GM21529 (cell line): Measurements from ENCODE around the gene CACNA1C.
"Not testable (repeated sequence)": the region's sequence is repeated elsewhere in the genome, so short reads cannot be mapped to it uniquely, and the experiment has no call there.

ENCODE experiments used
- ATAC-seq: cut with Tn5 transposase; IDR thresholded peaks from one replicate; pipeline ENCODE4 v1.9.1; 2021; ENCODE audit not compliant: unreplicated experiment

Gene CACNA1C

DNA sequence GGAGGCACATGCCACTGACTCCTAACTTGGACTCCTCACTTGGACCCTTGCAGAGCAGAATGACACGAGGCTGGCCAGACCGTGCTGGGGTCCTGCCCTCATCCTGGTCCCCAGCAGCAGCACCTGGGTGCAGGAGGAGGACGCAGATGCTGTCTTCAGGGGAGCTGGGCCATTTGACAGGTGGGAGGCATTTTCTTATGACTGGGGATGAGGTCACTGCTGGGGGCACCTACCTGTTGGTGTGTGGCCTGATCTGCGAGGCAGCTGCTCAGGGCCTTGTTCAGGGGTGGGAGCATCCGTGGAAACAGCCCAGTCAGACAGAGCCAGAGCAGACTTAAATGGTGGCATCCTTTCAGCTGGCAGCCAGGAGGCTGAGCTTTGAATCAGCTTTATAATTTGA lies 57.3 kb downstream of the CACNA1C start:
- ATAC-seq, result no peak

- ATAC-seq, result no peak
Measured at GRCh38 chr12:2110849-2111566, 58.2 kb downstream of the CACNA1C start.

DNA sequence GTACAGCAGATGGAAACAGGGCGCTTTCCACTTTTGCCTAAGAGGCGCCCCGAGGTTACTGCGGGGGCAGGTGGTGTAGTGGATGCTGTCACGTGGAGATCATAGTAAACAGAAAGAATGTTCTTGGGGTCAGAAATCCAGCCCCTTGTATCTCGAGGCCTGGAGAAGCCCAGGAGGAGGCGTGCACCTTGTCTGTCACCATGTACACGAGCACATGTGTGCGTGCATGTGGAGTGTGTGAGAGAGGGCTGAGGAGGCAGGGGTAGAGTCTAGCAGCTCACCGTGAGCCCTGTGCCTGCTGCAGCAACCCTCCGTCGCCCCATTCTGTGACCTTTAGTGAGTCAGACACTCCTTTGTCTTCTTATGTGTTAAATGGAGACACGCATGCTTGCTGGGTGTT lies 59.0 kb downstream of the CACNA1C start:
- ATAC-seq, result no peak

GRCh38 chr12:2112401-2112800 lies 59.6 kb downstream of the CACNA1C start:
- no peak for ATAC-seq

DNA sequence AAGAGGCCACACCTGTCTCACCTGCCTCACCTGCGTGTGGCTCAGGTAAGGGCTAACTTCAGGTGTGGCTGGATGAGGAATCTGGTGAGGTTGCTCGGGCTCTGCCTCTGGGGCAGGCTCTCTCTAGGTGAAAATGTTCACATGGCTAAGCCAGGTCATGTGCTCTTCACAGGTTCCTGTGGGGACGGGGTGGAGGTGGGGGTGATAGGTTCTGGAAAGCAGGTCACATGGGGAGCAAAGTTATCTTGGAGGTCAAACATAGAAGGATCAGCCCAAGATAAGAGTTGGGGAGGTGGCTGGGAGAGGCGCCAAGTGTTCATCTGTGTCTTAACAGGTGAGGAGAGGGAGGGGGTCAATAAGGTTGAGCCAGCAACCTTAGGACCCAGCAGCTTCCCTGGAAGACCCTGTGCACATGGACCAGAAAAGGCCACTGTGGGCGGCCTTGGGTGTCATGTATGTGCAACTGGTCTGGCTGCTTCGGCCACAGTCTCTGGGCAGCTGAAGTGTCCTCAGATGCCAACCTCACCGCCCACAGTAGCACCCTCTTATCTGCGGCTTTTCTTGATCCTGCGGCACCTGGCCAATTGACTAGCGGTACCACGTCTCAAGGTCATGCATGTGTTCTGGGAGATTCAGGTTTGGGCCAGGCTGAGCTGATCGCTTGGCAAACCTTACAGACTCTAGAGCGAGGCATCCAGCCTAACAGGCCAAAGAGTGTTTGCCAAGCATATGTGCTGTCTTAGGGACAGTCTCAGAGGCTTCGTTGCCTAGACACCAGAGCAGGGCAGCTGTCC lies 60.5 kb downstream of the CACNA1C start:
- no peak for ATAC-seq

DNA sequence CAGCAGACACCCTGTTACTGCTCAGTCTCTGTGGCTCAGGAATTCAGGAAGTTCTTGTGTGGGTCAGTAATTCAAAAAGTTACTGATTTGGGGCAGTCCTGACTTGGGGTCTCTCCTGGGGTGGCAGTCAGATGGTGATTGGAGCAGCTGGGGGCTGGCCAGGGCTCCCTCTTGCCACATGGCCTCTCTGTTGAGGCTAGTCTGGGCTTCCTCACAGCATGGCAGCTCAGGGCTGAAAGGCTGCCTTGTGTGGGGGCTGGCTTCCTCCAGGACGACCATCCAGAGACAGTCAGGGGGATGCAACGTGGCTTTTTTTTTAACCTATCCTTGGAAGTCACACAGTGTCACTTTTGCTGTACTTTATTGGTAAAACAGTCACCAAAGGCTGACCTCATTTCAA lies 61.3 kb downstream of the CACNA1C start:
- ATAC-seq, result no peak

- ATAC-seq, result no peak
Measured at GRCh38 chr12:2115101-2115845, 62.5 kb downstream of the CACNA1C start.

GRCh38 chr12:2117541-2117940 lies 64.8 kb downstream of the CACNA1C start:
- no peak for ATAC-seq

GRCh38 chr12:2118061-2118460 lies 65.3 kb downstream of the CACNA1C start:
- ATAC-seq, result no peak

DNA sequence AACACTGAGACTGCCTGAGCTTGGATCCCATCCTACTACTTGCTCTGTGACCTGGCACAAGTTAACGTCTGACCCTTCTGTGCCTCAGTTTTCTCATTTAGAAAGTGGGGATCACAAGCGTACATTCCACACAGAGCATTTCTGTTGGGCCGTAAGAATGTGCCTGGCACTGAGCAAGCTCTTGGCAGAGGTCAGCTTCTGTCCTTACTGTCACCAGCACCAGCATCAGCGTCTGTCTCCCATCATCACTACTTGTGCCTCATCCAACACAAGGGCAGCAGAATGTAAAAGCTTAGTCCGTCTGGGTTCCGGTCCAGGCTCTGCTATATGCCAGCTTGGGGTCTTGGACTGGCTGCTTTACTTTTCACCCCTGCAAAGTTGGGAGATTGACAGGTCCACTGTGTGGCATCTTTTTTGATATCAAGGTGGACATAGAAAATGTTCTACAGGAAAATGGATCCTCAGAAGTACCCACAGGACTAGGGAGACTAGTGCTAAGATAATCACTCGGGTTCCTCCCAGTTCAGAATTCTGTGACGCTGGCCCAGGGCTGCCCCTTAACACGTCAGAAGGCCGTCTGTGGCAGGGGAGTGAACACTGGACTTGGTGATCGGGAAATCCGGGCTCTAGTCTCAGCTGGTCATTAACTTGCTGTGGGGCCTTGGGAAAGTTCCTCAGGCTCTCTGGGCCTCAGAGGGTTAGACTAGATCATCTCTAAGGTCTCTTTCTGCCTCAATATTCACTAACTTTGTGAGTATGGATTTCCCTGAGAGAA lies 65.9 kb downstream of the CACNA1C start:
- no peak for ATAC-seq

DNA sequence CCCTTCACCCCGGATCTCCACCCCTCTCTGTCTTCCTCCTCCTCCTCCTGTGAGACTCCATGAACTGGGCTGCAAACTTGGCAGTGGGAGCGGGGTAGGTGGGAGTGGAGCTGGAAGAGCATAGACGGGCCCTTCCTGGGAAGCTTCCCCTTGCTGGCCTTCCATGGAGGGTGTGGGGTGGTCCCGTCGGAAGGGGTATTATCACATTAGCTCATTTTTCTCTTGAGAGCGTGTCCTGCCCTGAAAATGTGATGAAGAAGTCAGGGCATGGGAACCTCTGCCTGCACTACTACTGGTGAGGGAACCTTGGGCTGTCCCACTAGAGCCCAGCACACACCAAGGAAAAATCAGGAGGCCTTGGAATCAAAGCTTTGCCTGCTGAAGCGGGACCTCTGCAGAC lies 66.5 kb downstream of the CACNA1C start:
- no peak for ATAC-seq

- ATAC-seq, result no peak
Measured at GRCh38 chr12:2120982-2121758, 68.4 kb downstream of the CACNA1C start.

- ATAC-seq, result no peak
Measured at GRCh38 chr12:2124466-2125023, 71.8 kb downstream of the CACNA1C start.

DNA sequence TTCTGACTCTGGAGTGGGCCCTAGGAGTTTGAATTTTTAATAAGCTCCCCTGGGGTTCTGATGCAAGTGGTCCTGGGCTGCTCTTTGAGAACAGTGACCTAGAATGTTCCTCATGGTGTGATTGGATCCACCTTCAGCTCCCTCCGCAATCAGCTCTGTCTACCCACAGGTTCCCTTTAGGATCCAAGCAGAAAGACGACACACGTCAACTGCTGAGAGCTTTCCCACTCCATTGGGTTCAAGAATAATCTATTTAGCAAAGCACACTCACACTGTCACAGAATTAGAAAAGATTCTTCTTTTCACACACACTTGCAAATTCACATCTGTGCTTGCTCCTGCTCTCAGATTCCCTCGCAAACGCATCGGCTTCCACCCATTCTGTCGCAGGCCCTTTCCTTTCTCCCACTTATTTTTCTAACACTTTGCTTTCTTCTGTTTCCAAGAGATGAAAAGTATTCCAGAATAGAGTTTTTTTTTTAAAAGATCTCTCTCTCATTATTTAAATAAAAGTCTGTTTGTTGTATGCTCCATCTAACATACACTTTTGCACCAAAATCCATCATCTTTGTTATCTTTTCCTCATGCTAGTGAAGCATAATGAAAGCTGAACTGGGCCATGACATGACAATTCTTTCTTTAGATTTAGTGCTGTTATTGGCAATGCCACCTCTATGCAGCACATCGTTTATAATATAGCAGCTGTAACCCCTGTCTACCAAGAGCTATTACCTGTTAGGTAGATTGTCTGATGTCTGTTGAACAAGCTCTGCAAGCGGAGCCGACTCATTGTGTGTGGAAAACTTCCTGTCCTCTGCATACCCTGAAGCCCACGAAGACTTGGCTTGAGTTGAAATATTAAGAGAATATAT lies 73.1 kb downstream of the CACNA1C start:
- ATAC-seq, result no peak

DNA sequence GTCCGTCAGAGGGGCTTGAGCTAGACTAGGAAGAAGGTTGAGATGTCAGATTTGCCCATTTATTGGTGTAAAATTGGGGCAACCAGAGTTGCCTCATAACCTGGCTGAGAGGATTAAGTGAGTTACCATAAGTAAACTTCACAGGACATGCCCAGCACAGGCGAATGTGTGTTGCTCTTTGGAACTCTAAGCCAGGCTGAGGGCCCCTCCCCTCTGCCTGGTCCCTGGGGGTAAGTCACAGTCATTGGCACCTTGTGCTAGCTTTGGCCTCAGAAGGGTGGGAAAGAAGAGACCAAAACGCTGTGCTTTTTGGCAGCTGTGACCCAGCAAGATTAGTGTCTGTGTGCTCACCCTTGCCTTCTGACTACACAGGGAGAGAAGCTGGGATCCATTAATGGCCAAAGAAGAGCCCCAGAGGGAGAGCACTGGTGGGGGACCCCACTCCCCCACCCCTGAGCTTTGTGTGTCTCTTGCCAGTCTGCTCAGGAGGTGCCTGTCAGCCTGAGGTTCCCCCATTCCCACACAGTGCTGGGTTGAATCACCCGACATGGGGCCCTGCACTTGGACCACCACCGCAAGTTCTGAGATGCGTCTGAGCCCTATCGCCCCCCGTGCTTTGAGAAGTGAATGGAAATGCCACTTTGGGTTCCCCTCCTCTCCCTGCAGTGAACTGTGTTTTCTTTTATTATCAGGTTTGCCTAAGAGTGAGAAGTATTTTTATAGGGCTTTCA lies 74.1 kb downstream of the CACNA1C start:
- no peak for ATAC-seq

GRCh38 chr12:2129076-2129475 lies 76.3 kb downstream of the CACNA1C start:
- no peak for ATAC-seq

- ATAC-seq, result not testable (repeated sequence)
Measured at GRCh38 chr12:2135661-2136418, 83.1 kb downstream of the CACNA1C start.

DNA sequence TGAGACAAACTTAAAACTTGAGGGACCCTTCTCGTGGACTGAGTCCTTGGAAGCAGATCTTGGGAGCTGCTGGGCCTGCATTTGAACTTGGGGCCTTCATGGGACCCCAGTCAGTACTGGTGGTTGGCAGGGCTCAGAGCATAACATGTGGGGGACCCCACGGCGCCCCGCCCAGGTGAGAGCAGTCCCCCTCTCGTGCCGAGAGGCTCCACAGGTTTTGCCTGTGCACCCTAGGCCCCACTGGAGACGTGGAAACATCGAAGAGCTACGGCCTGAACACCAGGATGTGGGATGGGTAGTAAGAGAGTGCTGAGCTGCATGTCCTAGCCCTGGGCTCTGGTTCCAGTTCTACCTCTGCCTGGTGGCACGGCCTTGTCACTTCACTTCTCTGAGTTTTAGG lies 84.1 kb downstream of the CACNA1C start:
- ATAC-seq, result no peak
